Liver (tissue), 9 donors: ENCODE data around the gene SLC16A8. TPM values are rescaled to one million over a fixed set of nuclear protein-coding genes. Genes with fewer than 3 reads are reported as not detected.

Experiments used
- DNase-seq: peaks from one replicate; pipeline ENCODE4 v3.0.0-alpha.2; 2017; ENCODE audit warnings: low spot score
- H3K27ac ChIP-seq, 2 donors: one replicate each; pipeline ENCODE4 v1.7.0; 2013; ENCODE audit warnings: inconsistent platforms in 2 of 2, low read length in 2 of 2, control low read depth in 1 of 2, low read depth in 1 of 2, mild to moderate bottlenecking in 1 of 2
- H3K27me3 ChIP-seq, 4 donors: one replicate each; pipeline versions ENCODE4 v1.6.1 to v1.7.0; 2013; ENCODE audit warnings: low read length in 3 of 4, inconsistent platforms in 1 of 4, mild to moderate bottlenecking in 1 of 4, moderate library complexity in 1 of 4; ENCODE audit not compliant: control insufficient read depth in 4 of 4, insufficient read depth in 4 of 4
- H3K36me3 ChIP-seq, 4 donors: one replicate each; pipeline versions ENCODE4 v1.6.1 to v1.7.0; 2013; ENCODE audit warnings: low read length in 3 of 4, mild to moderate bottlenecking in 3 of 4, low read depth in 1 of 4, moderate library complexity in 1 of 4; ENCODE audit not compliant: control insufficient read depth in 4 of 4, insufficient read depth in 3 of 4
- H3K4me1 ChIP-seq, 4 donors: one replicate each; pipeline versions ENCODE4 v1.6.1 to v1.7.0; 2013; ENCODE audit warnings: low read length in 3 of 4, mild to moderate bottlenecking in 3 of 4, moderate library complexity in 1 of 4; ENCODE audit not compliant: control insufficient read depth in 4 of 4, insufficient read depth in 4 of 4
- H3K4me3 ChIP-seq, 3 donors: one replicate each; pipeline versions ENCODE4 v1.6.1 to v1.7.0; 2013; ENCODE audit warnings: low read length in 3 of 3, control low read depth in 1 of 3, low read depth in 1 of 3, mild to moderate bottlenecking in 1 of 3
- H3K9ac ChIP-seq, 2 donors: one replicate each; pipeline ENCODE4 v1.7.0; 2013; ENCODE audit warnings: low read length in 2 of 2, mild to moderate bottlenecking in 2 of 2, moderate library complexity in 2 of 2, control low read depth in 1 of 2, low read depth in 1 of 2
- H3K9me3 ChIP-seq, 4 donors: one replicate each; pipeline versions ENCODE4 v1.6.1 to v1.7.0; 2013; ENCODE audit warnings: low read length in 3 of 4; ENCODE audit not compliant: control insufficient read depth in 4 of 4
- ATF3 ChIP-seq: IDR thresholded peaks from 2 replicates; pipeline ENCODE4 v1.6.1; 2016; ENCODE audit warnings: antibody characterized with exemption
- CTCF ChIP-seq: fragments of 150-350 bp; IDR thresholded peaks from 2 replicates; pipeline ENCODE4 v1.5.1; 2017; ENCODE audit warnings: improper control_type of control experiment, low read depth, low read length; ENCODE audit not compliant: missing input control
- FOXA1 ChIP-seq: IDR thresholded peaks from 2 replicates; pipeline ENCODE4 v1.6.1; 2016; ENCODE audit warnings: antibody characterized with exemption
- FOXA2 ChIP-seq: IDR thresholded peaks from 2 replicates; pipeline ENCODE4 v1.6.1; 2016; ENCODE audit warnings: antibody characterized with exemption
- GABPA ChIP-seq, 2 donors: IDR thresholded peaks in 1 of 2; conservative IDR thresholded peaks in 1 of 2; 2 replicates each; pipeline ENCODE4 v1.6.1; 2016; ENCODE audit warnings: antibody characterized with exemption in 2 of 2, mild to moderate bottlenecking in 1 of 2, moderate library complexity in 1 of 2
- HNF4A ChIP-seq, 2 donors: conservative IDR thresholded peaks; 2 replicates each; pipeline ENCODE4 v1.6.1; 2016; ENCODE audit warnings: antibody characterized with exemption in 2 of 2, mild to moderate bottlenecking in 2 of 2
- HNF4G ChIP-seq: IDR thresholded peaks from 2 replicates; pipeline ENCODE4 v1.6.1; 2016; ENCODE audit warnings: antibody characterized with exemption
- JUND ChIP-seq, 2 donors: IDR thresholded peaks; 2 replicates each; pipeline ENCODE4 v1.6.1; 2016; ENCODE audit warnings: antibody characterized with exemption in 2 of 2
- MAX ChIP-seq: IDR thresholded peaks from 2 replicates; pipeline ENCODE4 v1.6.1; 2016; ENCODE audit warnings: antibody characterized with exemption
- NR2F2 ChIP-seq: IDR thresholded peaks from 2 replicates; pipeline ENCODE4 v1.6.1; 2016; ENCODE audit warnings: antibody characterized with exemption
- RAD21 ChIP-seq, 2 donors: IDR thresholded peaks; 2 replicates each; pipeline ENCODE4 v1.6.1; 2016; ENCODE audit warnings: antibody characterized with exemption in 2 of 2, mild to moderate bottlenecking in 2 of 2
- REST ChIP-seq: IDR thresholded peaks from 2 replicates; pipeline ENCODE4 v1.6.1; 2016; ENCODE audit warnings: antibody characterized with exemption, mild to moderate bottlenecking
- RXRA ChIP-seq, 2 donors: IDR thresholded peaks; 2 replicates each; pipeline ENCODE4 v1.6.1; 2017 to 2018; ENCODE audit warnings: antibody characterized with exemption in 2 of 2, mild to moderate bottlenecking in 1 of 2
- SP1 ChIP-seq: IDR thresholded peaks from 2 replicates; pipeline ENCODE4 v1.6.1; 2018; ENCODE audit warnings: antibody characterized with exemption, mild to moderate bottlenecking
- TAF1 ChIP-seq: conservative IDR thresholded peaks from 2 replicates; pipeline ENCODE4 v1.6.1; 2016; ENCODE audit warnings: antibody characterized with exemption, mild to moderate bottlenecking
- YY1 ChIP-seq: IDR thresholded peaks from 2 replicates; pipeline ENCODE4 v1.6.1; 2016; ENCODE audit warnings: antibody characterized with exemption, mild to moderate bottlenecking
- ZBTB33 ChIP-seq: IDR thresholded peaks from 2 replicates; pipeline ENCODE4 v1.6.1; 2016; ENCODE audit warnings: antibody characterized with exemption
- WGBS: extraction: QIAGEN DNeasy Blood & Tissue Kit; methylation state at CpG from one replicate; pipeline ENCODE4 v1.1.7; 2013; 5-methylcytosine and 5-hydroxymethylcytosine counted together
- polyA plus RNA-seq, 2 donors: library from polyadenylated mRNA; stranded (reverse) in 1 of 2; unstranded in 1 of 2; fragments of 200-250 nt in 1 of 2; fragments of >200 nt in 1 of 2; fragmentation: Nextera tagmentation in 1 of 2; extraction: Ambion mirVana in 1 of 2; gene quantifications; one replicate each; pipeline versions ENCODE4 v1.2.1 to v1.2.3, GENCODE V29; 2013 to 2015
- total RNA-seq, 2 donors: library from RNA; depleted of rRNA; stranded (reverse); fragments of >200 nt; gene quantifications; one replicate each; pipeline ENCODE4 v1.2.3, GENCODE V29; 2014
- donor health status: healthy.
- donor health status: healthy.
- donor health status: healthy.
- donor health status: healthy.
- donor health status: healthy.

SLC16A8 gene
- total and polyA plus RNA-seq, 4 donors, result 0.10 TPM; not detected in 3

GRCh38 chr22:38077096-38077495 lies 6.9 kb downstream of the SLC16A8 start:
- DNase-seq, result no peak
- 82% methylated on average over 12 of the region's 12 CpGs for WGBS
- no peak for TF ChIP-seq RXRA (IDR thresholded peaks at IDR 0.05)
- TF ChIP-seq TAF1, result no peak
- no peak for TF ChIP-seq FOXA2
- no peak for TF ChIP-seq NR2F2
- TF ChIP-seq REST, result no peak
- no peak for TF ChIP-seq CTCF
- TF ChIP-seq MAX, result no peak
- no peak for TF ChIP-seq SP1
- no peak for TF ChIP-seq FOXA1
- TF ChIP-seq RAD21 (IDR thresholded peaks at IDR 0.05), result no peak
- TF ChIP-seq ATF3, result no peak
- TF ChIP-seq GABPA (IDR thresholded peaks at IDR 0.05 in 1 of 2, conservative IDR thresholded peaks at IDR 0.05 in 1 of 2), result no peak
- TF ChIP-seq HNF4A (conservative IDR thresholded peaks at IDR 0.05), result no peak
- TF ChIP-seq ZBTB33, result no peak
- no peak for TF ChIP-seq YY1
- H3K27me3 ChIP-seq, result no peaks in the 10 kb centered on the region
- no peaks in the 10 kb centered on the region for H3K9me3 ChIP-seq
- H3K4me3 ChIP-seq, result no peak overlapping the region
- no peak overlapping the region for H3K27ac ChIP-seq
- peaks cover 4 to 17% (median 13%) of the 10 kb centered on the region in 4 donors for H3K36me3 ChIP-seq
- H3K4me1 ChIP-seq, result peaks cover 9 to 27% (median 15%) of the 10 kb centered on the region in 4 donors
- no peak overlapping the region for H3K9ac ChIP-seq

- 96% methylated on average over 13 of the region's 13 CpGs for WGBS
- DNase-seq, result no peak
- TF ChIP-seq TAF1 (no peak), FOXA2 (no peak), SP1 (no peak), ZBTB33 (no peak), NR2F2 (no peak), FOXA1 (no peak), CTCF (no peak), HNF4A (conservative IDR thresholded peaks at IDR 0.05) (no peak), YY1 (no peak), HNF4G (no peak), JUND (IDR thresholded peaks at IDR 0.05) (no peak)
These were observed 8.0 kb downstream of the SLC16A8 start for GRCh38 chr22:38075961-38076360.

More at GRCh38 chr22:38075961-38076360, 8.0 kb downstream of the SLC16A8 start:
- no peak overlapping the region for H3K4me3 ChIP-seq
- no peaks in the 10 kb centered on the region for H3K9me3 ChIP-seq
- no peaks in the 10 kb centered on the region for H3K27me3 ChIP-seq
- no peak overlapping the region for H3K9ac ChIP-seq
- H3K4me1 ChIP-seq, result peaks cover 2 to 17% (median 6%) of the 10 kb centered on the region in 4 donors
- H3K36me3 ChIP-seq, result peaks cover 4 to 24% (median 13%) of the 10 kb centered on the region in 4 donors
- no peak overlapping the region for H3K27ac ChIP-seq
